T-helper 2 cell treated with Interferon-gamma antibody and Interleukin-4, amounts not matched to agents 5 μg/mL and 100 μg/mL, for 36 hours (primary cell): ENCODE measurements around the gene BCL2L12.

Source experiments
- DNase-seq: peaks from one replicate; pipeline ENCODE4 v3.0.0; 2021; ENCODE audit warnings: low spot score
- H3K27ac Mint-ChIP-seq: one replicate; pipeline ENCODE4 v1.8.0; 2021; ENCODE audit warnings: mild to moderate bottlenecking, mixed read lengths
- H3K27me3 Mint-ChIP-seq: one replicate; pipeline ENCODE4 v1.8.0; 2021; ENCODE audit warnings: low read depth, mixed read lengths
- H3K36me3 Mint-ChIP-seq: one replicate; pipeline ENCODE4 v1.8.0; 2021; ENCODE audit warnings: low read depth, mixed read lengths
- H3K4me1 Mint-ChIP-seq: one replicate; pipeline ENCODE4 v1.8.0; 2021; ENCODE audit warnings: low read depth, mixed read lengths
- H3K4me3 Mint-ChIP-seq: one replicate; pipeline ENCODE4 v1.8.0; 2022; ENCODE audit warnings: mild to moderate bottlenecking, moderate library complexity, mixed read lengths
- H3K9me3 Mint-ChIP-seq: one replicate; pipeline ENCODE4 v1.8.0; 2021; ENCODE audit warnings: mixed read lengths

The BCL2L12 gene

GRCh38 chr19:49637821-49638738 lies 27.7 kb upstream of the BCL2L12 start:
- H3K9me3 Mint-ChIP-seq, result no peaks in the 10 kb centered on the region
- H3K27ac Mint-ChIP-seq, result no peak overlapping the region
- H3K4me3 Mint-ChIP-seq, result peak overlapping the region; percentile 80
- H3K27me3 Mint-ChIP-seq, result peaks cover 5% of the 10 kb centered on the region
- peaks cover 31% of the 10 kb centered on the region for H3K4me1 Mint-ChIP-seq
- H3K36me3 Mint-ChIP-seq, result no peaks in the 10 kb centered on the region
- no peak for DNase-seq

GRCh38 chr19:49639401-49640112 lies 26.2 kb upstream of the BCL2L12 start:
- Mint-ChIP-seq H3K27me3 (peaks cover 5% of the 10 kb centered on the region), H3K4me1 (peaks cover 41% of the 10 kb centered on the region), H3K27ac (peak overlapping the region; percentile 73), H3K36me3 (peaks cover 2% of the 10 kb centered on the region), H3K9me3 (no peaks in the 10 kb centered on the region), H3K4me3 (peak overlapping the region; percentile 96)
- DNase-seq, result no peak

GRCh38 chr19:49640113-49640898 lies 25.4 kb upstream of the BCL2L12 start, which contains the start of gene RRAS:
TSS of gene RRAS (minus strand) at chr19:49640143. CDS start at chr19:49640098, 45 bp downstream.
- peaks cover 2% of the 10 kb centered on the region for H3K36me3 Mint-ChIP-seq
- H3K4me3 Mint-ChIP-seq, result peak within 1 kb of the TSS; percentile 96
- no peaks in the 10 kb centered on the region for H3K9me3 Mint-ChIP-seq
- peaks cover 5% of the 10 kb centered on the region for H3K27me3 Mint-ChIP-seq
- peak within 1 kb of the TSS; percentile 97 for H3K27ac Mint-ChIP-seq
- peaks cover 41% of the 10 kb centered on the region for H3K4me1 Mint-ChIP-seq
- peak; percentile 100 for DNase-seq

GRCh38 chr19:49641688-49642491 lies 23.8 kb upstream of the BCL2L12 start, which contains the start of gene SCAF1:
TSS of gene SCAF1 (plus strand) at chr19:49642209. CDS start at chr19:49645027, 2,818 bp downstream.
- DNase-seq, result peak; percentile 100
- Mint-ChIP-seq H3K4me3 (peak within 1 kb of the TSS; percentile 96), H3K27ac (peak within 1 kb of the TSS; percentile 97), H3K4me1 (peaks cover 41% of the 10 kb centered on the region), H3K36me3 (peaks cover 12% of the 10 kb centered on the region), H3K27me3 (peaks cover 5% of the 10 kb centered on the region), H3K9me3 (no peaks in the 10 kb centered on the region)

GRCh38 chr19:49642492-49643035 lies 23.2 kb upstream of the BCL2L12 start:
- peak overlapping the region; percentile 96 for H3K4me3 Mint-ChIP-seq
- no peak for DNase-seq
- peak overlapping the region; percentile 84 for H3K27ac Mint-ChIP-seq
- no peaks in the 10 kb centered on the region for H3K9me3 Mint-ChIP-seq
- peaks cover 15% of the 10 kb centered on the region for H3K36me3 Mint-ChIP-seq
- peaks cover 41% of the 10 kb centered on the region for H3K4me1 Mint-ChIP-seq
- peaks cover 5% of the 10 kb centered on the region for H3K27me3 Mint-ChIP-seq

GRCh38 chr19:49643466-49643865 lies 22.3 kb upstream of the BCL2L12 start:
- H3K36me3 Mint-ChIP-seq, result peaks cover 15% of the 10 kb centered on the region
- peaks cover 2% of the 10 kb centered on the region for H3K27me3 Mint-ChIP-seq
- no peaks in the 10 kb centered on the region for H3K9me3 Mint-ChIP-seq
- peak overlapping the region; percentile 96 for H3K4me3 Mint-ChIP-seq
- DNase-seq, result peak; percentile 41
- H3K27ac Mint-ChIP-seq, result peak overlapping the region; percentile 84
- H3K4me1 Mint-ChIP-seq, result peaks cover 35% of the 10 kb centered on the region

- peaks cover 25% of the 10 kb centered on the region for H3K4me1 Mint-ChIP-seq
- no peak overlapping the region for H3K4me3 Mint-ChIP-seq
- no peak for DNase-seq
- H3K27me3 Mint-ChIP-seq, result no peaks in the 10 kb centered on the region
- peaks cover 23% of the 10 kb centered on the region for H3K36me3 Mint-ChIP-seq
- no peak overlapping the region for H3K27ac Mint-ChIP-seq
- no peaks in the 10 kb centered on the region for H3K9me3 Mint-ChIP-seq
Measured at GRCh38 chr19:49645592-49645991, 20.1 kb upstream of the BCL2L12 start.

GRCh38 chr19:49645995-49646394 lies 19.7 kb upstream of the BCL2L12 start:
- no peaks in the 10 kb centered on the region for H3K9me3 Mint-ChIP-seq
- H3K27me3 Mint-ChIP-seq, result no peaks in the 10 kb centered on the region
- no peak overlapping the region for H3K27ac Mint-ChIP-seq
- no peak overlapping the region for H3K4me3 Mint-ChIP-seq
- H3K36me3 Mint-ChIP-seq, result peaks cover 24% of the 10 kb centered on the region
- H3K4me1 Mint-ChIP-seq, result peaks cover 21% of the 10 kb centered on the region
- no peak for DNase-seq

GRCh38 chr19:49646586-49646985 lies 19.1 kb upstream of the BCL2L12 start:
- H3K36me3 Mint-ChIP-seq, result peaks cover 24% of the 10 kb centered on the region
- H3K4me3 Mint-ChIP-seq, result no peak overlapping the region
- peaks cover 20% of the 10 kb centered on the region for H3K4me1 Mint-ChIP-seq
- no peak for DNase-seq
- no peak overlapping the region for H3K27ac Mint-ChIP-seq
- H3K27me3 Mint-ChIP-seq, result no peaks in the 10 kb centered on the region
- no peaks in the 10 kb centered on the region for H3K9me3 Mint-ChIP-seq

- no peak overlapping the region for H3K27ac Mint-ChIP-seq
- H3K36me3 Mint-ChIP-seq, result peaks cover 34% of the 10 kb centered on the region
- DNase-seq, result no peak
- H3K4me1 Mint-ChIP-seq, result peaks cover 3% of the 10 kb centered on the region
- H3K4me3 Mint-ChIP-seq, result no peak overlapping the region
- no peaks in the 10 kb centered on the region for H3K9me3 Mint-ChIP-seq
- no peaks in the 10 kb centered on the region for H3K27me3 Mint-ChIP-seq
Measured at GRCh38 chr19:49651029-49651819, 14.5 kb upstream of the BCL2L12 start.

GRCh38 chr19:49651820-49652550 lies 13.7 kb upstream of the BCL2L12 start:
- no peaks in the 10 kb centered on the region for H3K9me3 Mint-ChIP-seq
- H3K4me3 Mint-ChIP-seq, result no peak overlapping the region
- no peak overlapping the region for H3K27ac Mint-ChIP-seq
- no peaks in the 10 kb centered on the region for H3K27me3 Mint-ChIP-seq
- H3K36me3 Mint-ChIP-seq, result peaks cover 36% of the 10 kb centered on the region
- DNase-seq, result no peak
- H3K4me1 Mint-ChIP-seq, result peaks cover 3% of the 10 kb centered on the region
